ENCODE data around the gene NEDD4L. TPM values are rescaled to one million over a fixed set of nuclear protein-coding genes. Genes with fewer than 3 reads are reported as not detected.

Gene NEDD4L
- total RNA-seq, 1 donor from 2014 or later: 41.1 TPM

DNA sequence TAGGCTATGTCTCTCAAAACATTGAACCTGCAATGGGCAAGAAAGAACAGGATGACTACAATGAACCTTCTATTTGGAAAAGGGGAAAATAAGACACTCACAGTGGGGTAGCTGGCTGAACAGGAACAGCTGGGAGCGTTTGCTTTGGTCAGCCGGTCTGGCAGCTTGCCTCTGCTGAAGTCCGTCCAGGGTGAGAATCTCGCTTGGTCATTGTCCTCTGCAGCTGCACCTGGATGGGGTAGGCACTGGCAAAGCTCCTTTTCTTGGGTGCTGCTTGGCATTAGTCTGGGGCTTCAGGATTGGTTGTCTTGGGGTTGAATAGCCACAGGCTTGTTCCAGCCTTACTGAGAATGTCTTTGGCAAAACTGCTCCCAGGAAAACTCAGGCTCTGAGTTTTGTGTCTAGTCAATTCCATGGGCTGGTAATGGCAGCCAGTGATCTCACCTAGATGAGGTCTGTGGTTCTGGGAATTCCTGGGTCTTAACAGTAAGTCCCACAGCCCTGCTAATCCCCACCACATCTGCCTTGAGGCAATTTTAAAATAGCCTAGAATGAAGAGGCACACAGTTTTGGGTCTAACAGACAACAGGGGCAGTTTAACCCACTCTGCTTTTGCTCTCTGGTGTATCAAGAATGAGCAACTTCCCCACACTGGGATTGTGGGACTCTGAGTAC lies 13.4 kb downstream of the NEDD4L start:
- Mint-ChIP-seq H3K27me3 (ENCODE audit: unreplicated experiment) (peaks cover 4% of the 10 kb centered on the region), H3K9me3 (ENCODE audit: unreplicated experiment) (no peaks in the 10 kb centered on the region), H3K36me3 (ENCODE audit: unreplicated experiment) (no peaks in the 10 kb centered on the region), H3K4me1 (ENCODE audit: unreplicated experiment) (peaks cover 6% of the 10 kb centered on the region), H3K4me3 (ENCODE audit: unreplicated experiment) (no peak overlapping the region), H3K27ac (ENCODE audit: unreplicated experiment) (no peak overlapping the region)
- no peak for DNase-seq (ENCODE audit: extremely low spot score, unreplicated experiment)
- TF ChIP-seq CTCF (IDR thresholded peaks at IDR 0.05): no peak

GRCh38 chr18:58058720-58059119 lies 14.7 kb downstream of the NEDD4L start:
- no peaks in the 10 kb centered on the region for H3K9me3 Mint-ChIP-seq (ENCODE audit: unreplicated experiment)
- peaks cover 4% of the 10 kb centered on the region for H3K27me3 Mint-ChIP-seq (ENCODE audit: unreplicated experiment)
- no peak for TF ChIP-seq CTCF (IDR thresholded peaks at IDR 0.05)
- peaks cover 6% of the 10 kb centered on the region for H3K4me1 Mint-ChIP-seq (ENCODE audit: unreplicated experiment)
- H3K4me3 Mint-ChIP-seq (ENCODE audit: unreplicated experiment): no peak overlapping the region
- no peak for DNase-seq (ENCODE audit: extremely low spot score, unreplicated experiment)
- H3K27ac Mint-ChIP-seq (ENCODE audit: unreplicated experiment): no peak overlapping the region
- no peaks in the 10 kb centered on the region for H3K36me3 Mint-ChIP-seq (ENCODE audit: unreplicated experiment)

GRCh38 chr18:58060254-58060653 lies 16.2 kb downstream of the NEDD4L start:
- Mint-ChIP-seq H3K4me3 (ENCODE audit: unreplicated experiment) (no peak overlapping the region), H3K36me3 (ENCODE audit: unreplicated experiment) (no peaks in the 10 kb centered on the region), H3K4me1 (ENCODE audit: unreplicated experiment) (peaks cover 2% of the 10 kb centered on the region), H3K27ac (ENCODE audit: unreplicated experiment) (no peak overlapping the region), H3K27me3 (ENCODE audit: unreplicated experiment) (peaks cover 4% of the 10 kb centered on the region), H3K9me3 (ENCODE audit: unreplicated experiment) (no peaks in the 10 kb centered on the region)
- DNase-seq (ENCODE audit: extremely low spot score, unreplicated experiment): no peak
- no peak for TF ChIP-seq CTCF (IDR thresholded peaks at IDR 0.05)

DNA sequence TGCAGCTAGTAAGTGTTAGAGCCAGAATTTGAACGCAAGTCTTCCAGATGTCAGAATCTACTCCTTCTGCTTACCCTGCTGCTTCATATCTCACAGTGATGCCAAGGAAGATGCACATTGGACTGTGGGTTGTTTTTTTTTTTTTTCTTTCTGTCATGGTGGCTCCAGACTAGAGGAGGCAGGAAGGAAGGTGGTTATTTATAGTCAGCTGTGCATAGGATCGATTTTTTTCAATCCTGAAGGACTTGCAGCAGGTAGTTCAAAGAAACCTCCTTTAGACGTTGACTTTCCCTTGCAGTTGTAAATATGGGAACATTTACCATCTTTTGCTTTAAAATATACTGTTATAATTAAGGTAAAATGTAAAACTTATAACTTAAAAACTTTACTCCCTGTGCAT lies 17.3 kb downstream of the NEDD4L start:
- no peak overlapping the region for H3K4me3 Mint-ChIP-seq (ENCODE audit: unreplicated experiment)
- peaks cover 2% of the 10 kb centered on the region for H3K4me1 Mint-ChIP-seq (ENCODE audit: unreplicated experiment)
- peaks cover 4% of the 10 kb centered on the region for H3K27me3 Mint-ChIP-seq (ENCODE audit: unreplicated experiment)
- TF ChIP-seq CTCF (IDR thresholded peaks at IDR 0.05): no peak
- no peaks in the 10 kb centered on the region for H3K36me3 Mint-ChIP-seq (ENCODE audit: unreplicated experiment)
- H3K27ac Mint-ChIP-seq (ENCODE audit: unreplicated experiment): no peak overlapping the region
- H3K9me3 Mint-ChIP-seq (ENCODE audit: unreplicated experiment): no peaks in the 10 kb centered on the region
- DNase-seq (ENCODE audit: extremely low spot score, unreplicated experiment): no peak

GRCh38 chr18:58064406-58064998 lies 20.5 kb downstream of the NEDD4L start:
- DNase-seq (ENCODE audit: extremely low spot score, unreplicated experiment): no peak
- no peaks in the 10 kb centered on the region for H3K4me1 Mint-ChIP-seq (ENCODE audit: unreplicated experiment)
- TF ChIP-seq CTCF (IDR thresholded peaks at IDR 0.05): no peak
- no peak overlapping the region for H3K27ac Mint-ChIP-seq (ENCODE audit: unreplicated experiment)
- no peaks in the 10 kb centered on the region for H3K9me3 Mint-ChIP-seq (ENCODE audit: unreplicated experiment)
- H3K36me3 Mint-ChIP-seq (ENCODE audit: unreplicated experiment): no peaks in the 10 kb centered on the region
- H3K27me3 Mint-ChIP-seq (ENCODE audit: unreplicated experiment): peaks cover 4% of the 10 kb centered on the region
- H3K4me3 Mint-ChIP-seq (ENCODE audit: unreplicated experiment): no peak overlapping the region
